Measurements from ENCODE around the gene RHBG. TPM values are rescaled to one million over a fixed set of nuclear protein-coding genes. Genes with fewer than 3 reads are reported as not detected.

The RHBG gene
- total and polyA plus RNA-seq, 4 experiments from 2014 or later = not detected

DNA sequence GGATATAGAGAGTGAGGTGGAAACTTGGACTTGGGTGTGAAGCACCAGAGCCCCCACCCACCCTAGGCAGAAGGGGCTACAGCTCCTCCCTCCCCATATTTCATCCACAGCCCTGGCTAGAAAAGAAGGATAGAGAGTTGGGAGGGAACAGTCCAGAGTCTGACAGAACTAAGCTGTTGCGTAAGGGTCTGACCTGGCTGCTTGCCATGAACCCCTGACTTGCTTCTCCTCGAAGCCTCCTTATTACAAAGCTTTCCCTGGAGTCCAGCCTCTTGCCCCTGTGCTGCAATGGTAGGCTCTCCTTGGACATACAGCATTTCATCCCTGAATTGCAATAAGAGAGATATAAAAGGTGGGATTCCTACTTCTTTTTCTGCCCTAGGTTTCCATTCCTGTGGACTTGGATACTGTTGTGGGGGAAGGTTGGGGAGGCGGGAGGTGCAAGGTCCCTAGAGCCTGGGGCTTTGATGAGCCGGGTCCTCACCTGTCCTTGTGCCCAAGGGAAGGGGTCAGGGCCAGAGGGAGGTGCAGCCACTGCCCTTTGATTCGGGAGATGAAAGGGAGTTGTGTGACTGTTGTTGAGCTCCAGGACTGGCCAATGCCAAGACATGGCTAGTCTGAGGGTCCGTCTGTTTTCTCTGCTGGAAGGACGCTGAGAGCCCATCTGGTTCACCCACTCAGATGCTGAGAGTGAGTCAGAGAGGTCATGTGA, 2.7 kb downstream of the RHBG start:
- CTCF ChIA-PET (ENCODE audit: partially characterized antibody) = interaction anchor here (0.6 to 4.9 kb wide), 8 partner anchors 10 to 74 kb away, joined by 3 to 25 read pairs (median 5); no protein-coding TSS in a partner anchor
- Mint-ChIP-seq H3K27ac (no peak overlapping the region), H3K4me3 (no peak overlapping the region), H3K36me3 (no peaks in the 10 kb centered on the region), H3K27me3 (peaks cover 23 to 46% of the 10 kb centered on the region in 2 donors), H3K9me3 (no peaks in the 10 kb centered on the region), H3K4me1 (peaks cover 1 to 6% (median 4%) of the 10 kb centered on the region in 4 donors)
- DNase-seq = no peak
- intact Hi-C loops (cut with micrococcal nuclease) = no loop called here
- peaks cover 18% of the 10 kb centered on the region for H3K27me3 ChIP-seq (ENCODE audit: insufficient read depth, low read length)
- H3K9me3 ChIP-seq (ENCODE audit: control insufficient read depth in 1 of 2, low read length in 2 of 2) = no peaks in the 10 kb centered on the region
- H3K4me3 ChIP-seq (ENCODE audit: low read length in 2 of 2) = no peak overlapping the region
- H3K27ac ChIP-seq (ENCODE audit: low read depth, low read length) = no peak overlapping the region
- POLR2A ChIA-PET (ENCODE audit: partially characterized antibody) = interaction anchor here (0.6 kb wide), 1 partner anchor 10 kb away, joined by 3 read pairs; no protein-coding TSS in a partner anchor
- H3K4me1 ChIP-seq (ENCODE audit: insufficient read depth, low read length) = peaks cover 8% of the 10 kb centered on the region
- H3K36me3 ChIP-seq (ENCODE audit: insufficient read depth, low read length) = no peaks in the 10 kb centered on the region

DNA sequence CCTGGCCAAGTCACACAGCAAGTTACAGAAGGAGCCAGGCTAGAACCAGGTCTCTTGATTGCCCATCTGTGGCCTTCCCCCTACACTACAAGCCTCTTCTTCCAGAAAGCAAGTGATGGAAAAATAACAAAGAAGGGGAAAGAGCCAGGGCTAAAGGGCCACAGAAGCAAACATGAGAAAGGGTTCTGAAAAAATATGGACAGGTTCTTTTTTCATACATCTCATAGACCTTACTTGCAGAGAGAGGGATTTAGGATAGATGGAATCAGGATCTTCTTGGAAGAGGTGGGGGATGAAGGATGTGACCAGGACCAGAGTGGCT, 3.2 kb downstream of the RHBG start:
- Histone ChIP-seq H3K27me3 (ENCODE audit: insufficient read depth, low read length) (peaks cover 18% of the 10 kb centered on the region), H3K4me3 (ENCODE audit: low read length in 2 of 2) (no peak overlapping the region), H3K9me3 (ENCODE audit: control insufficient read depth in 1 of 2, low read length in 2 of 2) (no peaks in the 10 kb centered on the region), H3K36me3 (ENCODE audit: insufficient read depth, low read length) (no peaks in the 10 kb centered on the region), H3K27ac (ENCODE audit: low read depth, low read length) (no peak overlapping the region), H3K4me1 (ENCODE audit: insufficient read depth, low read length) (peaks cover 8% of the 10 kb centered on the region)
- DNase-seq = no peak
- ChIA-PET CTCF (ENCODE audit: partially characterized antibody) (interaction anchor here (1.6 to 4.9 kb wide), 3 partner anchors 13 to 20 kb away, joined by 3 to 25 read pairs (median 5); no protein-coding TSS in a partner anchor), POLR2A (ENCODE audit: partially characterized antibody) (interaction anchor here (0.6 kb wide), 1 partner anchor 11 kb away, joined by 3 read pairs; no protein-coding TSS in a partner anchor)
- Mint-ChIP-seq H3K9me3 (no peaks in the 10 kb centered on the region), H3K36me3 (no peaks in the 10 kb centered on the region), H3K27me3 (peaks cover 23 to 47% of the 10 kb centered on the region in 2 donors), H3K4me1 (peaks cover 1 to 6% (median 4%) of the 10 kb centered on the region in 4 donors), H3K4me3 (no peak overlapping the region), H3K27ac (no peak overlapping the region)
- intact Hi-C loops (cut with micrococcal nuclease) = no loop called here

DNA sequence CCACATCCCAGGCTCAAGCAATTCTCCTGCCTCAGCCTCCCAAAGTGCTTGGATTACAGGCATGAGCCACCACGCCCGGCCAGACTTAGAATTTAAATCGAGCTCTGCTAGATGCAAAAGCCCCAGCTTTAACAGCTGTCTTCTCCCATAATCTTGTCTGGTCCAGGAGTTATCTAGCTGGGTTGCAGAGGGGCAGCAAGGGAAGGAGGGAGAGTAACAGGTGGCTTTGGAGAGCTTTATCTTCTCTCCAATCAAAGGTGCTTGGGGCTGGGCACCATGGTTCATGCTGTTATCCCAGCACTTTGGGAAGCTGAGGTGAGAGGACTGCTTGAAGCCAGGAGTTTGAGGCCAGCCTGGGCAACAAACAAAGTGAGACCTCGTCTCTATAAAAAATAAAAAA, 3.9 kb downstream of the RHBG start:
- Mint-ChIP-seq H3K4me3 (no peak overlapping the region), H3K4me1 (peaks cover 1 to 6% (median 4%) of the 10 kb centered on the region in 4 donors), H3K9me3 (no peaks in the 10 kb centered on the region), H3K36me3 (no peaks in the 10 kb centered on the region), H3K27me3 (peaks cover 21 to 41% of the 10 kb centered on the region in 2 donors), H3K27ac (no peak overlapping the region)
- Histone ChIP-seq H3K9me3 (ENCODE audit: control insufficient read depth in 1 of 2, low read length in 2 of 2) (no peaks in the 10 kb centered on the region), H3K27ac (ENCODE audit: low read depth, low read length) (no peak overlapping the region), H3K4me3 (ENCODE audit: low read length in 2 of 2) (no peak overlapping the region), H3K36me3 (ENCODE audit: insufficient read depth, low read length) (no peaks in the 10 kb centered on the region), H3K4me1 (ENCODE audit: insufficient read depth, low read length) (peaks cover 8% of the 10 kb centered on the region), H3K27me3 (ENCODE audit: insufficient read depth, low read length) (peaks cover 17% of the 10 kb centered on the region)
- ChIA-PET CTCF (ENCODE audit: partially characterized antibody) (interaction anchor here (1.6 to 4.9 kb wide), 3 partner anchors 12 to 19 kb away, joined by 3 to 25 read pairs (median 5); no protein-coding TSS in a partner anchor), POLR2A (ENCODE audit: partially characterized antibody) (no interaction called here)
- intact Hi-C loops (cut with micrococcal nuclease) = no loop called here
- DNase-seq = no peak

DNA sequence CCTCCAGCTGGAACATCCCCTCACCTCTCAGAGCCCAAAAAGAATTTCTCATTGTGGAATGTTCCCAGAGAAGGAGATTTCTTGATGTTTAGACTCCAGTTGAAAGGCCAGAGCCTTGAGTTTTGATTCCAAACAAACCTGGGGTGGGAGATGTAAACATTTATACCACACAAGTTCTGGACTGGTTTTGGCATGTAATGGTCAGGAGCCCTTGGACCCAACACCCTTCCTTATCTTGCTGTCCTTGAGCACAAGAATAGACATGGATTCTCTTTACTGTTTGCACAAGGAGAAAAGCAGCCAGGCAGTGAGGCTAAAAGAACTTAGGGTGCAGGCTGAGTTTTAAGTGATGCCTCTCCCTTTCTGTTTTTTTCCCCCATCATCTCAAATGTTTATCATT, 4.5 kb downstream of the RHBG start:
- no peak overlapping the region for H3K27ac ChIP-seq (ENCODE audit: low read depth, low read length)
- Mint-ChIP-seq H3K4me3 (no peak overlapping the region), H3K27ac (no peak overlapping the region), H3K4me1 (peaks cover 1 to 6% (median 4%) of the 10 kb centered on the region in 4 donors), H3K27me3 (peaks cover 15 to 35% of the 10 kb centered on the region in 2 donors), H3K36me3 (no peaks in the 10 kb centered on the region), H3K9me3 (no peaks in the 10 kb centered on the region)
- H3K4me1 ChIP-seq (ENCODE audit: insufficient read depth, low read length) = peaks cover 8% of the 10 kb centered on the region
- ChIA-PET CTCF (ENCODE audit: partially characterized antibody) (interaction anchor here (1.6 to 4.9 kb wide), 3 partner anchors 12 to 16 kb away, joined by 4 to 25 read pairs (median 5); no protein-coding TSS in a partner anchor), POLR2A (ENCODE audit: partially characterized antibody) (no interaction called here)
- no peaks in the 10 kb centered on the region for H3K9me3 ChIP-seq (ENCODE audit: control insufficient read depth in 1 of 2, low read length in 2 of 2)
- intact Hi-C loops (cut with micrococcal nuclease) = no loop called here
- H3K36me3 ChIP-seq (ENCODE audit: insufficient read depth, low read length) = no peaks in the 10 kb centered on the region
- no peak for DNase-seq
- peaks cover 10% of the 10 kb centered on the region for H3K27me3 ChIP-seq (ENCODE audit: insufficient read depth, low read length)
- no peak overlapping the region for H3K4me3 ChIP-seq (ENCODE audit: low read length in 2 of 2)

DNA sequence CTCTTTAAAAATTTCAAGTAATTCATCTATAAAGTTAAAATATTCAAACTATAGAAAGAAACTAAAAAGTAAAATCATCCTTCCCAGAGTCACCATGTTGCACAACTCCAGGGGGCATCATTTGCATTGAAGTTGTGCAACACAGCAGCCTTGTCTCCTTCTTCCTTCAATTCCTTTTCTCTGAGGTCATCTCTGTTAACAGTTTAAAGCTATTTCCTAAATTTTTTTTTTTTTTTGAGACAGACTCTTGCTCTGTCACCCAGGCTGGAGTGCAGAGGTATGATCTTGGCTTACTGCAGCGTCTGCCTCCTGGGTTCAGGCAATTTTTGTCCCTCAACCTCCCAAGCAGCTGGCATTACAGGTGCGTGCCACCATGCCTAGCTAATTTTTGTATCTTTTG, 7.1 kb downstream of the RHBG start:
- Histone ChIP-seq H3K9me3 (ENCODE audit: control insufficient read depth in 1 of 2, low read length in 2 of 2) (no peaks in the 10 kb centered on the region), H3K4me3 (ENCODE audit: low read length in 2 of 2) (no peak overlapping the region), H3K36me3 (ENCODE audit: insufficient read depth, low read length) (no peaks in the 10 kb centered on the region), H3K27me3 (ENCODE audit: insufficient read depth, low read length) (peaks cover 5% of the 10 kb centered on the region), H3K27ac (ENCODE audit: low read depth, low read length) (no peak overlapping the region), H3K4me1 (ENCODE audit: insufficient read depth, low read length) (no peaks in the 10 kb centered on the region)
- no peaks in the 10 kb centered on the region for H3K36me3 Mint-ChIP-seq
- peaks cover 13 to 26% of the 10 kb centered on the region in 2 donors for H3K27me3 Mint-ChIP-seq
- no peak for DNase-seq
- H3K27ac Mint-ChIP-seq = no peak overlapping the region
- no peaks in the 10 kb centered on the region for H3K4me1 Mint-ChIP-seq
- H3K9me3 Mint-ChIP-seq = no peaks in the 10 kb centered on the region
- no peak overlapping the region for H3K4me3 Mint-ChIP-seq
- ChIA-PET CTCF (ENCODE audit: partially characterized antibody) (interaction anchor here (1.8 to 4.3 kb wide), 2 partner anchors 9 to 70 kb away, joined by 6 to 38 read pairs; no protein-coding TSS in a partner anchor), POLR2A (ENCODE audit: partially characterized antibody) (no interaction called here)
- intact Hi-C loops (cut with micrococcal nuclease) = no loop called here

DNA sequence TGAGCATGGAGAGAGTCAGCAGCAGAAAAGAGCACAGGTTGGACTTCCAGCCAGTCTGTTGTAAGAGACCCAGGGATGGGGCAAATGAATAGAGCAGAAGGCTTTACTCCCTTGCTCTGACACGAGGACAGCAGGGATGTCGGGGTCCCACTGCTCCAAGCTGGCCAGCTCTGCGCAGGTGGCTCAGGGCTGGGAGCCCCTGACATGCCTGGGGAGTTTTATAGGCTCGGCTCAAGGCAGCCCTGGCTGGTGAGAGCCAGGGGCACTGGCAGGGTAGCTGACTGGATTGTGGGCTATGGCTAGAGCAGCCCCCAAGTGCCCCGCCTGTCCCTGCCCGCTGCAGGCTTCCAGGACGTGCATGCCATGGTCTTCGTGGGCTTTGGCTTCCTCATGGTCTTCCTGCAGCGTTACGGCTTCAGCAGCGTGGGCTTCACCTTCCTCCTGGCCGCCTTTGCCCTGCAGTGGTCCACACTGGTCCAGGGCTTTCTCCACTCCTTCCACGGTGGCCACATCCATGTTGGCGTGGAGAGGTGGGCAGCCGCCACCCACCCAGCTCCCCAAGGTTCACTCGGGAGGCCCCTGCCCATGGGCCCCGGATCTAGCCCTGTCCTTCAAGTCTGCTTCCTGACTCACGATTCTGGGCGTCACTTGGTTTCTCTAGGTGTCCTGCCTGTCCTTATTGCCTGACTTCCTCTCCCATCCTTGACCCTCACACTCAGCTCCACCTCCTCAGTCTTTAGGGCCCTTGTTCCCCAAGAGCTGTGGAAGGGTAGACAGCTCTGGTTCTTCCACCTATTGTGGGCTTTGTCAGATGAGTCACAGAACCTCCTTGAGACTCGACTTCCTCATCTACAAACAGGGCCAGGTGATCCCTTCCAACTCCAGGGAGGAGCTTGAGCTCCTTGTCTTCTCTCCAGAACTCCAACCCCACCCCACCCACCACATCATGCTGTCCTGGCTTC, 8.2 kb downstream of the RHBG start:
- H3K27ac ChIP-seq (ENCODE audit: low read depth, low read length) = no peak overlapping the region
- no peaks in the 10 kb centered on the region for H3K36me3 ChIP-seq (ENCODE audit: insufficient read depth, low read length)
- no peaks in the 10 kb centered on the region for H3K27me3 ChIP-seq (ENCODE audit: insufficient read depth, low read length)
- POLR2A ChIA-PET (ENCODE audit: partially characterized antibody) = no interaction called here
- Mint-ChIP-seq H3K27me3 (peaks cover 12 to 17% of the 10 kb centered on the region in 2 donors), H3K4me1 (no peaks in the 10 kb centered on the region), H3K4me3 (no peak overlapping the region), H3K36me3 (no peaks in the 10 kb centered on the region), H3K9me3 (no peaks in the 10 kb centered on the region), H3K27ac (no peak overlapping the region)
- no peak for DNase-seq
- intact Hi-C loops (cut with micrococcal nuclease) = no loop called here
- no peaks in the 10 kb centered on the region for H3K9me3 ChIP-seq (ENCODE audit: control insufficient read depth in 1 of 2, low read length in 2 of 2)
- no peaks in the 10 kb centered on the region for H3K4me1 ChIP-seq (ENCODE audit: insufficient read depth, low read length)
- H3K4me3 ChIP-seq (ENCODE audit: low read length in 2 of 2) = no peak overlapping the region
- CTCF ChIA-PET (ENCODE audit: partially characterized antibody) = interaction anchor here (0.6 to 4.3 kb wide), 3 partner anchors 8 to 284 kb away, joined by 3 to 38 read pairs (median 23); no protein-coding TSS in a partner anchor

DNA sequence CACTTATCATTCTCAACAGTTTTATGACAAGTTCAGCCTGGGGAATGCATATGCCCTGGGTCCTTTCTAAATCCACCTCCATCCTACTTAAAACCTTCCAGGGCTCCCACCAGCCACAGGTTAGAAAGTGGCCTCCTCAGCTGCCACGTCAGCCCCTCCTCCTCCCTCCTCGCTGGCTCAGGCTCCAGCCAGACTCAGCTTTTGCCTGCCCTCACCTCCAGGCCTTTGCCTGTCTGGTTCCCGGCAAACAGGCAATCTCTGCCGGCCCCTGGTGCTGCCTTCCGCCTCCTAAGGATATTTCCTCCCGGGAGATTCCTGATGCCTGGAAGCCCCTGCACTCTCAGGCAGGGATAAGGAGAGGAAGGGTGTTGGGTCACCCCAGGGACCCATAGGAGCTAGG, 9.5 kb downstream of the RHBG start:
- H3K4me1 Mint-ChIP-seq = no peaks in the 10 kb centered on the region
- DNase-seq = no peak
- H3K36me3 Mint-ChIP-seq = no peaks in the 10 kb centered on the region
- intact Hi-C loops (cut with micrococcal nuclease) = no loop called here
- H3K27me3 Mint-ChIP-seq = peaks cover 8 to 9% of the 10 kb centered on the region in 2 donors
- Histone ChIP-seq H3K4me1 (ENCODE audit: insufficient read depth, low read length) (no peaks in the 10 kb centered on the region), H3K9me3 (ENCODE audit: control insufficient read depth in 1 of 2, low read length in 2 of 2) (no peaks in the 10 kb centered on the region), H3K27ac (ENCODE audit: low read depth, low read length) (no peak overlapping the region), H3K27me3 (ENCODE audit: insufficient read depth, low read length) (no peaks in the 10 kb centered on the region), H3K36me3 (ENCODE audit: insufficient read depth, low read length) (no peaks in the 10 kb centered on the region), H3K4me3 (ENCODE audit: low read length in 2 of 2) (no peak overlapping the region)
- CTCF ChIA-PET (ENCODE audit: partially characterized antibody) = interaction anchor here (3.1 kb wide), 1 partner anchor 68 kb away, joined by 23 read pairs; no protein-coding TSS in a partner anchor
- H3K4me3 Mint-ChIP-seq = no peak overlapping the region
- no peak overlapping the region for H3K27ac Mint-ChIP-seq
- POLR2A ChIA-PET (ENCODE audit: partially characterized antibody) = no interaction called here
- no peaks in the 10 kb centered on the region for H3K9me3 Mint-ChIP-seq
